Panc1 (cell line): ENCODE data around the gene ALKBH3. TPM values are rescaled to one million over a fixed set of nuclear protein-coding genes. Genes with fewer than 3 reads are reported as not detected.

Experiments
- ATAC-seq: fragments of 200-7000 bp; cut with Tn5 transposase; 2 replicates; pipeline ENCODE4 v1.9.1; 2020; ENCODE audit warnings: mild to moderate bottlenecking, moderate library complexity
- BruUV-seq: library from RNA; stranded (reverse); fragments of 400-500 nt; replicated peaks from 2 replicates; lab custom pipeline; 2021; lab: Mats Ljungman, UMichigan
- CTCF ChIA-PET: fragments of 300-600 bp; sonication (Branson Sonifier 250); formaldehyde crosslinking; loops from one replicate; lab custom pipeline; 2022; ENCODE audit warnings: antibody characterized with exemption; lab: Charles Lee
- POLR2A ChIA-PET: fragments of 300-600 bp; sonication (Branson Sonifier 250); formaldehyde crosslinking; loops from one replicate; lab custom pipeline; 2022; ENCODE audit warnings: antibody characterized with exemption; lab: Charles Lee
- DNase-seq: peaks from one replicate; pipeline ENCODE4 v3.0.0-alpha.2; 2010; ENCODE audit warnings: low read depth, low spot score
- H3K27ac ChIP-seq: 2 replicates; pipeline ENCODE4 v1.5.1; 2011; ENCODE audit warnings: mild to moderate bottlenecking, low read length, inconsistent platforms
- H3K27me3 ChIP-seq: fragments of 200-500 bp; sonication (Bioruptor generic); 2 replicates; pipeline ENCODE4 v1.6.0; 2014; ENCODE audit warnings: low read length, inconsistent platforms; ENCODE audit not compliant: control insufficient read depth, insufficient read depth
- H3K36me3 ChIP-seq: fragments of 200-500 bp; sonication (Bioruptor generic); 2 replicates; pipeline ENCODE4 v1.5.1; 2014; ENCODE audit warnings: inconsistent platforms, mild to moderate bottlenecking, low read length, moderate library complexity; ENCODE audit not compliant: control insufficient read depth, insufficient read depth
- H3K4me1 ChIP-seq: 2 replicates; pipeline ENCODE4 v1.5.1; 2011; ENCODE audit warnings: inconsistent platforms, mild to moderate bottlenecking, low read length, moderate library complexity; ENCODE audit not compliant: control insufficient read depth, insufficient read depth
- H3K4me3 ChIP-seq, 2 experiments: 2 replicates each; pipeline ENCODE4 v1.5.1; 2011 to 2012; ENCODE audit warnings: low read depth in 2 of 2, low read length in 2 of 2, mild to moderate bottlenecking in 2 of 2, inconsistent platforms in 1 of 2, moderate library complexity in 1 of 2
- H3K9me3 ChIP-seq: fragments of 200-500 bp; sonication (Bioruptor generic); 2 replicates; pipeline ENCODE4 v1.5.1; 2014; ENCODE audit warnings: low read depth, mild to moderate bottlenecking, inconsistent platforms, low read length, moderate library complexity; ENCODE audit not compliant: control insufficient read depth, insufficient read depth
- CTCF ChIP-seq: fragments of 450-650 bp; IDR thresholded peaks from 2 replicates; pipeline ENCODE4 v1.5.1; 2017; ENCODE audit warnings: mild to moderate bottlenecking
- POLR2AphosphoS5 ChIP-seq: IDR thresholded peaks from 2 replicates; pipeline ENCODE4 v1.6.1; 2012; ENCODE audit warnings: mild to moderate bottlenecking, low read depth, low read length, moderate library complexity
- REST ChIP-seq, 2 experiments: IDR thresholded peaks; 2 replicates each; pipeline ENCODE4 v1.6.1; 2011 to 2012; ENCODE audit warnings: low read depth in 2 of 2, control low read depth in 1 of 2, low read length in 1 of 2, mild to moderate bottlenecking in 1 of 2, moderate library complexity in 1 of 2; ENCODE audit not compliant: insufficient read depth in 1 of 2
- SIN3A ChIP-seq: IDR thresholded peaks from 2 replicates; pipeline ENCODE4 v1.6.1; 2012; ENCODE audit warnings: low read depth, mild to moderate bottlenecking, low read length, moderate library complexity, borderline replicate concordance; ENCODE audit not compliant: insufficient read depth
- TCF7L2 ChIP-seq: IDR thresholded peaks from 2 replicates; pipeline ENCODE4 v1.6.1; 2011; ENCODE audit warnings: mild to moderate bottlenecking, low read depth, low read length, inconsistent platforms
- in situ Hi-C: cut with HindIII; loops from 2 replicates; pipeline ENCODE4 v1.10.0; 2016; ENCODE audit warnings: low sequenced_read_pairs, low pct_unique_long_range_greater_than_20kb
- intact Hi-C: fragments of 100-400 bp; cut with micrococcal nuclease; formaldehyde crosslinking; loops from one replicate; pipeline ENCODE4 v1.10.0; 2022; ENCODE audit not compliant: unreplicated experiment
- total RNA-seq: library from RNA; stranded (reverse); gene quantifications from one replicate; pipeline ENCODE4 v1.2.1, GENCODE V29; 2021; ENCODE audit not compliant: unreplicated experiment

The ALKBH3 gene
- total RNA-seq, 1 experiment from 2014 or later, result 34.4 TPM

DNA sequence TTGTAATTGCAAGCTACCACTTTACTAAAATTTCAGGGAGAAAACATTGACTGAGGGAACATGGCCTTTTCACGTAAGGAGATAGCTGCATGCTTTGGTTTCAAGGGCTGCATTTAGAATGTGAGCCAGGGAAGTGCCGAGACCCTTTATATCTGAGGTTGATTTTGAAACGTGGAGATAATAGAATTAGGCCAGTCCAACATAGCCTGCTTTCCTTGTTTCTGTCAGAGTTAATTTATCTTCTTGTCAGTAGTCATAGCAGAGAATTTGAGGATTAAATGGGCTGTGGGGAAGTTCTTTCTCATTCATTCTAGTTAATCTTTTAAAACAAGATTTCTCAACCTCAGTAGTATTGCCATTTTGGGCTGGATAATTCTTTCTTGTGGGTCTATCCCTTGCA is 12.2 kb downstream of the ALKBH3 start:
- Histone ChIP-seq H3K27me3 (no peaks in the 10 kb centered on the region), H3K4me3 (no peak overlapping the region), H3K4me1 (no peaks in the 10 kb centered on the region), H3K9me3 (no peaks in the 10 kb centered on the region), H3K27ac (no peak overlapping the region), H3K36me3 (peaks cover 9% of the 10 kb centered on the region; the same call in 1 of the 2 replicates)
- ATAC-seq (no peak), DNase-seq (no peak)
- in situ Hi-C loops (no loop called here), intact Hi-C loops (loop anchor here (5.0 kb wide), 1 partner anchor 49 kb away; the partner anchor contains the start of gene C11orf96)
- ChIA-PET CTCF (no interaction called here), POLR2A (no interaction called here)
- no peak for TF ChIP-seq POLR2AphosphoS5
- no peak for TF ChIP-seq TCF7L2
- no peak for TF ChIP-seq REST (IDR thresholded peaks at IDR 0.05; ENCODE audit: insufficient read depth in 1 of 2, low read depth in 2 of 2, low read length in 1 of 2)
- no peak for TF ChIP-seq SIN3A
- TF ChIP-seq CTCF, result no peak
- BruUV-seq, result no TSS peak

- TF ChIP-seq TCF7L2 (no peak), POLR2AphosphoS5 (no peak), REST (IDR thresholded peaks at IDR 0.05; ENCODE audit: insufficient read depth in 1 of 2, low read depth in 2 of 2, low read length in 1 of 2) (no peak), CTCF (no peak), SIN3A (no peak)
- no peaks in the 10 kb centered on the region for H3K27me3 ChIP-seq
- no peak for DNase-seq
- no peak overlapping the region for H3K4me3 ChIP-seq
- no peak for ATAC-seq
- no TSS peak for BruUV-seq
- no peak overlapping the region for H3K27ac ChIP-seq
- intact Hi-C loops, result loop anchor here (5.0 kb wide), 1 partner anchor 48 kb away; the partner anchor contains the start of gene C11orf96
- H3K9me3 ChIP-seq, result no peaks in the 10 kb centered on the region
- in situ Hi-C loops, result no loop called here
- H3K4me1 ChIP-seq, result no peaks in the 10 kb centered on the region
- CTCF ChIA-PET, result no interaction called here
- POLR2A ChIA-PET, result no interaction called here
- peaks cover 10% of the 10 kb centered on the region; the same call in 1 of the 2 replicates for H3K36me3 ChIP-seq
Measured at GRCh38 chr11:43894546-43894945, 13.9 kb downstream of the ALKBH3 start.
